Neural crest cell (in vitro differentiated cells): ENCODE measurements around the gene EXOC3. TPM values are rescaled to one million over a fixed set of nuclear protein-coding genes. Genes with fewer than 3 reads are reported as not detected.
"Not testable (repeated sequence)": the region's sequence is repeated elsewhere in the genome, so short reads cannot be mapped to it uniquely, and the experiment has no call there.

ENCODE experiments used
- DNase-seq: peaks from one replicate; pipeline ENCODE4 v3.0.0; 2021; ENCODE audit warnings: low read depth, mixed read lengths, low spot score
- H3K27ac Mint-ChIP-seq: one replicate; pipeline ENCODE4 v1.8.0; 2021; ENCODE audit warnings: mild to moderate bottlenecking, mixed read lengths; ENCODE audit not compliant: unreplicated experiment
- H3K27me3 Mint-ChIP-seq: 2 replicates; pipeline ENCODE4 v1.8.0; 2021; ENCODE audit warnings: low read depth, mild to moderate bottlenecking, mixed read lengths
- H3K36me3 Mint-ChIP-seq: 2 replicates; pipeline ENCODE4 v1.8.0; 2021; ENCODE audit warnings: low read depth, mild to moderate bottlenecking, mixed read lengths
- H3K4me1 Mint-ChIP-seq: 2 replicates; pipeline ENCODE4 v1.8.0; 2021; ENCODE audit warnings: mixed read lengths
- H3K4me3 Mint-ChIP-seq: one replicate; pipeline ENCODE4 v1.8.0; 2021; ENCODE audit warnings: mild to moderate bottlenecking, mixed read lengths
- H3K9me3 Mint-ChIP-seq: 2 replicates; pipeline ENCODE4 v1.8.0; 2021; ENCODE audit warnings: mixed read lengths
- CTCF ChIP-seq: fragments of 200-600 bp; sonication (generic); conservative IDR thresholded peaks from 2 replicates; pipeline ENCODE4 v1.5.0; 2021; ENCODE audit warnings: antibody characterized with exemption, mild to moderate bottlenecking
- total RNA-seq: library from RNA; stranded (reverse); gene quantifications from 2 replicates; pipeline ENCODE4 v1.2.1, GENCODE V29; 2021

EXOC3 gene
- total RNA-seq, 1 donor from 2014 or later: 61.3 TPM

- peak overlapping the region; percentile 43 for H3K27ac Mint-ChIP-seq
Measured at GRCh38 chr5:406041-406440, 36.9 kb upstream of the EXOC3 start.

GRCh38 chr5:407051-407450 is 35.9 kb upstream of the EXOC3 start:
- no peak for TF ChIP-seq CTCF
- Mint-ChIP-seq H3K4me3 (no peak overlapping the region), H3K36me3 (no peaks in the 10 kb centered on the region), H3K4me1 (no peaks in the 10 kb centered on the region), H3K9me3 (no peaks in the 10 kb centered on the region), H3K27me3 (peaks cover 4% of the 10 kb centered on the region), H3K27ac (no peak overlapping the region)
- DNase-seq: no peak

More at GRCh38 chr5:406041-406440, 36.9 kb upstream of the EXOC3 start:
- Mint-ChIP-seq H3K9me3 (no peaks in the 10 kb centered on the region), H3K4me1 (no peaks in the 10 kb centered on the region), H3K4me3 (no peak overlapping the region), H3K36me3 (no peaks in the 10 kb centered on the region), H3K27me3 (peaks cover 4% of the 10 kb centered on the region)
- no peak for TF ChIP-seq CTCF
- no peak for DNase-seq

- TF ChIP-seq CTCF: no peak
- DNase-seq: no peak
- Mint-ChIP-seq H3K27me3 (peaks cover 4% of the 10 kb centered on the region), H3K36me3 (no peaks in the 10 kb centered on the region), H3K4me3 (no peak overlapping the region), H3K4me1 (no peaks in the 10 kb centered on the region), H3K27ac (no peak overlapping the region), H3K9me3 (no peaks in the 10 kb centered on the region)
Measured at GRCh38 chr5:407801-408268, 35.1 kb upstream of the EXOC3 start.

GRCh38 chr5:410911-411517 is 32.0 kb upstream of the EXOC3 start:
- no peak overlapping the region for H3K27ac Mint-ChIP-seq

GRCh38 chr5:411728-412127 is 31.2 kb upstream of the EXOC3 start:
- no peak for DNase-seq
- Mint-ChIP-seq H3K27me3 (no peaks in the 10 kb centered on the region), H3K4me1 (peaks cover 14% of the 10 kb centered on the region), H3K27ac (no peak overlapping the region), H3K9me3 (no peaks in the 10 kb centered on the region), H3K36me3 (no peaks in the 10 kb centered on the region), H3K4me3 (no peak overlapping the region)
- no peak for TF ChIP-seq CTCF

More at GRCh38 chr5:410911-411517, 32.0 kb upstream of the EXOC3 start:
- Mint-ChIP-seq H3K27me3 (no peaks in the 10 kb centered on the region), H3K4me1 (peaks cover 14% of the 10 kb centered on the region), H3K9me3 (no peaks in the 10 kb centered on the region), H3K36me3 (no peaks in the 10 kb centered on the region), H3K4me3 (no peak overlapping the region)
- no peak for DNase-seq
- no peak for TF ChIP-seq CTCF

GRCh38 chr5:414991-415927 is 27.7 kb upstream of the EXOC3 start:
- H3K36me3 Mint-ChIP-seq, H3K27me3 Mint-ChIP-seq, H3K4me3 Mint-ChIP-seq, H3K9me3 Mint-ChIP-seq: not testable (repeated sequence)
- H3K27ac Mint-ChIP-seq: peak overlapping the region; percentile 94
- peaks cover 26% of the 10 kb centered on the region for H3K4me1 Mint-ChIP-seq
- peak; percentile 70 for DNase-seq
